M059J (cell line): ENCODE data around the gene HP1BP3. TPM values are rescaled to one million over a fixed set of nuclear protein-coding genes. Genes with fewer than 3 reads are reported as not detected.

Experiments used
- total RNA-seq: library from RNA; depleted of rRNA; stranded (reverse); fragments of >200 nt; shearing (Covaris generic); gene quantifications from 2 replicates; pipeline ENCODE4 v1.2.3, GENCODE V29; 2014; rRNA removed

The HP1BP3 gene
- total RNA-seq, 1 experiment from 2014 or later, result 371 TPM

Other genes with a start within 250 kb of the HP1BP3 start
- gene FAM43B, start 234.7 kb downstream of the HP1BP3 start, total RNA-seq, result 3.5 and 5.0 TPM in 2 replicates
- 1.1 and 2.1 TPM in 2 replicates for gene CDA, start 198.2 kb downstream of the HP1BP3 start, total RNA-seq
- gene PINK1, start 153.8 kb downstream of the HP1BP3 start, total RNA-seq, result 151 and 194 TPM in 2 replicates
- 582 and 590 TPM in 2 replicates for gene DDOST, start 125.9 kb downstream of the HP1BP3 start, total RNA-seq
- gene KIF17, start 69.3 kb downstream of the HP1BP3 start, total RNA-seq, result 0.59 and 0.86 TPM in 2 replicates
- 1.1 and 2.1 TPM in 2 replicates for gene SH2D5, start 54.6 kb downstream of the HP1BP3 start, total RNA-seq